GM19043 (cell line): ENCODE measurements around the gene GPC5.
"Not testable (repeated sequence)": the region's sequence is repeated elsewhere in the genome, so short reads cannot be mapped to it uniquely, and the experiment has no call there.

ENCODE experiments used
- ATAC-seq: cut with Tn5 transposase; IDR thresholded peaks from one replicate; pipeline ENCODE4 v1.9.1; 2021; ENCODE audit warnings: low read depth; ENCODE audit not compliant: unreplicated experiment

The GPC5 gene

GRCh38 chr13:91368676-91369440 lies 29.6 kb upstream of the GPC5 start:
- ATAC-seq: no peak

GRCh38 chr13:91369441-91369831 lies 29.0 kb upstream of the GPC5 start:
- no peak for ATAC-seq

- no peak for ATAC-seq
Observed at GRCh38 chr13:91370501-91370900, 27.9 kb upstream of the GPC5 start.

GRCh38 chr13:91372911-91373310 lies 25.5 kb upstream of the GPC5 start:
- ATAC-seq: no peak

GRCh38 chr13:91375116-91375729 lies 23.2 kb upstream of the GPC5 start:
- ATAC-seq: peak; percentile 98

- no peak for ATAC-seq
Observed at GRCh38 chr13:91381371-91381770, 17.1 kb upstream of the GPC5 start.

GRCh38 chr13:91383836-91384235 lies 14.6 kb upstream of the GPC5 start:
- ATAC-seq: no peak

GRCh38 chr13:91384896-91385295 lies 13.5 kb upstream of the GPC5 start:
- ATAC-seq: no peak

GRCh38 chr13:91389186-91389585 lies 9.2 kb upstream of the GPC5 start:
- no peak for ATAC-seq

- no peak for ATAC-seq
Observed at GRCh38 chr13:91397595-91397994, 826 bp upstream of the GPC5 start.

- peak; percentile 10 for ATAC-seq
Observed at GRCh38 chr13:91399189-91400062, 1.0 kb downstream of the GPC5 start.

GRCh38 chr13:91400063-91400399 lies 1.6 kb downstream of the GPC5 start:
- ATAC-seq: peak; percentile 18

GRCh38 chr13:91400671-91401070 lies 2.2 kb downstream of the GPC5 start:
- ATAC-seq: no peak

GRCh38 chr13:91401920-91402319 lies 3.5 kb downstream of the GPC5 start:
- no peak for ATAC-seq

GRCh38 chr13:91405240-91405639 lies 6.8 kb downstream of the GPC5 start:
- peak; percentile 60 for ATAC-seq

GRCh38 chr13:91406619-91407018 lies 8.2 kb downstream of the GPC5 start:
- peak; percentile 60 for ATAC-seq

GRCh38 chr13:91408971-91409370 lies 10.6 kb downstream of the GPC5 start:
- no peak for ATAC-seq

GRCh38 chr13:91416579-91416978 lies 18.2 kb downstream of the GPC5 start:
- not testable (repeated sequence) for ATAC-seq

- ATAC-seq: no peak
Observed at GRCh38 chr13:91417660-91418325, 19.4 kb downstream of the GPC5 start.

- ATAC-seq: no peak
Observed at GRCh38 chr13:91426913-91427312, 28.5 kb downstream of the GPC5 start.

GRCh38 chr13:91438674-91439073 lies 40.3 kb downstream of the GPC5 start:
- ATAC-seq: not testable (repeated sequence)
